Measurements from ENCODE around the gene FLRT1. TPM values are rescaled to one million over a fixed set of nuclear protein-coding genes. Genes with fewer than 3 reads are reported as not detected.

The FLRT1 gene
- total RNA-seq, 1 experiment from 2014 or later = 0.39 TPM

DNA sequence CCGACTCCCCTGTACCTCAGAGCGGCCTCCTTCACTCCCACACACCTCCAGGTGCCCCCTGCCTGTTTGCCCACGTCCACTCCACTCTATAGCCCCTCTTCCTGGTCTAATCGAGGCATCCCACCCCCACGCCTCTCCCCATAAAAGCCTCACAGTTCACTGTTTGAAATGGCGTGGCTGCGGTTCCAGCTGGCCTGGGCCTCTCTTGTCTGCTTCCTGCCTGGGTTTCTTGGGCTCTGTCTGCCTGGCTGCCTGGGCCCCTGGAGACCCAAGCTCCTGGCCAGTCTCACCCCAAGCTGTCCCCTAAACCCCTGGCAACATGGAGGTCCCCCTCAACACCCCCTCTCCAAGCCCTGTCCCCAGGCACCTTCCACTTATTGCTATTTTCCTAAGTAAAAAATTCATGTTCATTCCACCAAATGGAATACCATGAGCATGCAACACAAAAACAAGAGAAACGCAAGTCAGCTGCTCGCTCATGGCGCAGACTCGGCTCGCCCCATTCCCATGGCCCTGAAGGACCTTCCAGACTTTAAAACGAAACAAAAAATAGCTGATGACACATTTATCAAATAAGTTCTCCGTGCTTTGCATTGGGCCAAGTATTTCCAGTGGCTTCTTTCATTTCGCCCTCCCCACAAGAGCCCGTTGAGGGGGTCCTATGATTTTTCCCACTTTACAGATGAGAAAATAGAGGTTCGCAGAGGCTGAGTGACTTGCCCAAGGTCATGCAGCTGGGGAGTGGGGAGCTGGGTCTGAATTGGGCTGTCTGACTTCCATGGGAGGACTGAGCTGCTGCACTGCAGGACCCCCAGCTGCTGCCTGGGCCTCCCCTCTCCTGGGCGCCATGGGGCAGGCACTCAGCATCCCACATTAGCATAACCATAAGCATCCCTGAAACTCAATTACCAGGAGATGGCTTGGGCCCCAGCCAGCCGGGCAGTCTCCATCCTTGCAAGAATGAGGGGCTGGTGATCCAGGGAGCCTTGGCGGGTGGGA, 11.7 kb upstream of the FLRT1 start:
- no peaks in the 10 kb centered on the region for H3K27me3 ChIP-seq (replicated peaks; ENCODE audit: control insufficient read depth, insufficient read depth, low read length)
- H3K36me3 Mint-ChIP-seq (ENCODE audit: insufficient read depth, unreplicated experiment) = peaks cover 9% of the 10 kb centered on the region
- no peaks in the 10 kb centered on the region for H3K9me3 Mint-ChIP-seq (ENCODE audit: unreplicated experiment)
- no peaks in the 10 kb centered on the region for H3K4me1 ChIP-seq
- no peak overlapping the region for H3K4me3 Mint-ChIP-seq (ENCODE audit: unreplicated experiment)
- no peak overlapping the region for H3K27ac Mint-ChIP-seq (ENCODE audit: unreplicated experiment)
- no peaks in the 10 kb centered on the region for H3K9me3 ChIP-seq
- TF ChIP-seq, protein P1, sequence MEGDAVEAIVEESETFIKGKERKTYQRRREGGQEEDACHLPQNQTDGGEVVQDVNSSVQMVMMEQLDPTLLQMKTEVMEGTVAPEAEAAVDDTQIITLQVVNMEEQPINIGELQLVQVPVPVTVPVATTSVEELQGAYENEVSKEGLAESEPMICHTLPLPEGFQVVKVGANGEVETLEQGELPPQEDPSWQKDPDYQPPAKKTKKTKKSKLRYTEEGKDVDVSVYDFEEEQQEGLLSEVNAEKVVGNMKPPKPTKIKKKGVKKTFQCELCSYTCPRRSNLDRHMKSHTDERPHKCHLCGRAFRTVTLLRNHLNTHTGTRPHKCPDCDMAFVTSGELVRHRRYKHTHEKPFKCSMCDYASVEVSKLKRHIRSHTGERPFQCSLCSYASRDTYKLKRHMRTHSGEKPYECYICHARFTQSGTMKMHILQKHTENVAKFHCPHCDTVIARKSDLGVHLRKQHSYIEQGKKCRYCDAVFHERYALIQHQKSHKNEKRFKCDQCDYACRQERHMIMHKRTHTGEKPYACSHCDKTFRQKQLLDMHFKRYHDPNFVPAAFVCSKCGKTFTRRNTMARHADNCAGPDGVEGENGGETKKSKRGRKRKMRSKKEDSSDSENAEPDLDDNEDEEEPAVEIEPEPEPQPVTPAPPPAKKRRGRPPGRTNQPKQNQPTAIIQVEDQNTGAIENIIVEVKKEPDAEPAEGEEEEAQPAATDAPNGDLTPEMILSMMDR (IDR thresholded peaks at IDR 0.05; ENCODE audit: insufficient read depth in 1 of 2, low read depth in 1 of 2, low read length in 1 of 2, severe bottlenecking in 1 of 2, unreplicated experiment in 1 of 2) = no peak
- H3K36me3 ChIP-seq (ENCODE audit: control insufficient read depth, insufficient read depth, low read length) = no peaks in the 10 kb centered on the region
- ChIA-PET CTCF (no interaction called here), POLR2A (no interaction called here)
- no peaks in the 10 kb centered on the region for H3K27me3 Mint-ChIP-seq (ENCODE audit: insufficient read depth, unreplicated experiment)
- no TSS peak for BruUV-seq (replicated peaks)
- no peak overlapping the region for H3K4me3 ChIP-seq (ENCODE audit: low read depth, low read length)
- no peak for DNase-seq
- no peaks in the 10 kb centered on the region for H3K4me1 Mint-ChIP-seq (ENCODE audit: low read depth, unreplicated experiment)
- intact Hi-C loops (cut with micrococcal nuclease; ENCODE audit: unreplicated experiment) = no loop called here

DNA sequence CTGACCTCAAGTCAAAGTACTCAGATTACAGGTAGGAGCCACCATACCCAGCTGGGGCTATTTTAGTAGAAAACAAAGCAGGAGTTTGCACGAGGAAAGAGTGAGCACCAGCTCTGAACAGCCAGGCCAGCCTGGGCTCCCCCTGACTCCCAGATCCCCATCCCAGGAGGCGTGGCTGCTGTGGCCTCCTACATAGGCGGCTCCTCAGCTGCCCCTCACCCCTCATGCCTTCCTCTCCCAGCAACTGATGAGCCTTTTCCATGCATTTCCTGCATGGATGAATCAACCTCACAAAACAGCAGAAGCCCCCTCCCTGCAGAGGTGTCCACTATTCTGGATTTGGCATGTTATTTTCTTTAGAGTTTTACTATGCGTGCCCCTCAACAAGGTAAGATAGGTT, 10.5 kb upstream of the FLRT1 start:
- intact Hi-C loops (cut with micrococcal nuclease; ENCODE audit: unreplicated experiment) = no loop called here
- TF ChIP-seq, protein P1 (IDR thresholded peaks at IDR 0.05; ENCODE audit: insufficient read depth in 1 of 2, low read depth in 1 of 2, low read length in 1 of 2, severe bottlenecking in 1 of 2, unreplicated experiment in 1 of 2) = no peak
- no TSS peak for BruUV-seq (replicated peaks)
- Mint-ChIP-seq H3K9me3 (ENCODE audit: unreplicated experiment) (no peaks in the 10 kb centered on the region), H3K36me3 (ENCODE audit: insufficient read depth, unreplicated experiment) (peaks cover 9% of the 10 kb centered on the region), H3K27ac (ENCODE audit: unreplicated experiment) (no peak overlapping the region), H3K27me3 (ENCODE audit: insufficient read depth, unreplicated experiment) (no peaks in the 10 kb centered on the region), H3K4me1 (ENCODE audit: low read depth, unreplicated experiment) (no peaks in the 10 kb centered on the region), H3K4me3 (ENCODE audit: unreplicated experiment) (no peak overlapping the region)
- no peaks in the 10 kb centered on the region for H3K4me1 ChIP-seq
- H3K36me3 ChIP-seq (ENCODE audit: control insufficient read depth, insufficient read depth, low read length) = no peaks in the 10 kb centered on the region
- no peak overlapping the region for H3K4me3 ChIP-seq (ENCODE audit: low read depth, low read length)
- CTCF ChIA-PET = no interaction called here
- no peaks in the 10 kb centered on the region for H3K9me3 ChIP-seq
- H3K27me3 ChIP-seq (replicated peaks; ENCODE audit: control insufficient read depth, insufficient read depth, low read length) = no peaks in the 10 kb centered on the region
- no peak for DNase-seq
- POLR2A ChIA-PET = no interaction called here

DNA sequence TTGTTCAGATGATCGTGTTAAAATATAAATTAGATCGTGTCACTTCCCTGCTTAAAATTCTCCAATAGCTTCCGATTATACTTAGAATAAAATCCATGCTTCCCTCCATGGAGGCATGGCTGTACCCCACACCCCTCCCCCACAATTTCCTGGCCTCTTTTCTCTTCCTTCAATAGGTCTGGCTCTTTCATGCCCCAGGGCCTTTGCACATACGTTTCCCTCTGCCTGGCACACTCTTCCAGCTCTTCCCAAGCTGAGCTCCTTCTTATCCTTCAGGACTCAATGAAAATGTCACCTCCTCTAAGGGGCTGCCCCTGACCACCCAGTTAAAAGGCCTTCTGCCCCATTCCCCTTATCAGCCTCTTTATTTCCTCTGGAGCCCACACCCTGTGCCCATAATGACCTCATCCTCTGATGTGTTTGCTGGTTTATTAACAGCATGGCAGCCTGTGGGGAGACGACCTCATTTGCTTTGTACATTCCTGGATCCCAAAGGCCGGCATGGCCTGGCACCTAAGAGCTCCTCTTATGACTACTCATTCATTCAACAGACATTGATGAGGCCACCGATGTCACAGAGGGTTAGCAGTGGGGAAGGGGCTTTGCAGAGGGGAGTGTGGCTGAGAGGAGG, 9.0 kb upstream of the FLRT1 start:
- Mint-ChIP-seq H3K9me3 (ENCODE audit: unreplicated experiment) (no peaks in the 10 kb centered on the region), H3K4me1 (ENCODE audit: low read depth, unreplicated experiment) (no peaks in the 10 kb centered on the region), H3K27ac (ENCODE audit: unreplicated experiment) (no peak overlapping the region), H3K4me3 (ENCODE audit: unreplicated experiment) (no peak overlapping the region), H3K36me3 (ENCODE audit: insufficient read depth, unreplicated experiment) (peaks cover 9% of the 10 kb centered on the region), H3K27me3 (ENCODE audit: insufficient read depth, unreplicated experiment) (no peaks in the 10 kb centered on the region)
- ChIA-PET CTCF (no interaction called here), POLR2A (no interaction called here)
- Histone ChIP-seq H3K4me3 (ENCODE audit: low read depth, low read length) (no peak overlapping the region), H3K36me3 (ENCODE audit: control insufficient read depth, insufficient read depth, low read length) (no peaks in the 10 kb centered on the region), H3K27me3 (replicated peaks; ENCODE audit: control insufficient read depth, insufficient read depth, low read length) (no peaks in the 10 kb centered on the region), H3K9me3 (no peaks in the 10 kb centered on the region), H3K4me1 (no peaks in the 10 kb centered on the region)
- intact Hi-C loops (cut with micrococcal nuclease; ENCODE audit: unreplicated experiment) = no loop called here
- TF ChIP-seq, protein P1 (IDR thresholded peaks at IDR 0.05; ENCODE audit: insufficient read depth in 1 of 2, low read depth in 1 of 2, low read length in 1 of 2, severe bottlenecking in 1 of 2, unreplicated experiment in 1 of 2) = no peak
- no peak for DNase-seq
- BruUV-seq (replicated peaks) = no TSS peak
